ENCODE results near the gene BNC2.
"Not testable (repeated sequence)": the region's sequence is repeated elsewhere in the genome, so short reads cannot be mapped to it uniquely, and the experiment has no call there.

BNC2 gene

DNA sequence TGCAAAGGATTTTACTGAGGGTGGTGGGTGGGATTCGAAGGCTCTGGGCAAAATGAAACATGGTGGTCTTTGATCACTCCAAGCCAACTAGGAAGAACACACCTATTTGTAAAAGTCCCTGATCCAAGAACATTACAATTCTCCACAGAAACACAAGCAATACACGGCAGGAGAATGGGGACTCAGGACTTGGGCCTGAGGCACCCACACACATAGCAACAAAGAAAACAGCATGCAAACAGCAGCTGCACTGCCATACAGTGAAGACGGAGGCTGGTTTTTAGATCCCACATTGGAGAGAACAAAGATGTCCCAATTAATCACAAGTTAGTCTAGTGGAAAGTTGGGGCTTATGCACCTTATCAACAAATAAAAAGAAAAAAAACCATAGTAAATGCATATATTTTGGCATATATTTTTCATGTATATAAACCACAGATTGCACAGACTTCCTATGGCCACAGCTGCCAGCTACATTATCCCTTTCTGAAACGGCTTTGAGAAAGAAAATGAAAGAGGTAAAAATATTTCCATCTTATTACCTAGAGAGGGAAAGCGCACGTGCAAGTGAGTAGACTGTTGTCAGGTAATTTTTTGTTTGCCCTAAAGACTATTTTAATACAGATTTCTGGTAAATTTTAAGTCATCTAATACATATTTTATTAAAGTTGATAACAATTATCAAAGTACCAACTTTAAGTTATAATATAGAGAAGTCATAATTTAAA is 410.9 kb downstream of the BNC2 start:
- DNase-seq (ENCODE audit: low read depth in 2 of 2, low spot score in 1 of 2): no peak

GRCh38 chr9:16458696-16459420 is 411.6 kb downstream of the BNC2 start:
- DNase-seq (ENCODE audit: low read depth in 2 of 2, low spot score in 1 of 2): no peak

DNA sequence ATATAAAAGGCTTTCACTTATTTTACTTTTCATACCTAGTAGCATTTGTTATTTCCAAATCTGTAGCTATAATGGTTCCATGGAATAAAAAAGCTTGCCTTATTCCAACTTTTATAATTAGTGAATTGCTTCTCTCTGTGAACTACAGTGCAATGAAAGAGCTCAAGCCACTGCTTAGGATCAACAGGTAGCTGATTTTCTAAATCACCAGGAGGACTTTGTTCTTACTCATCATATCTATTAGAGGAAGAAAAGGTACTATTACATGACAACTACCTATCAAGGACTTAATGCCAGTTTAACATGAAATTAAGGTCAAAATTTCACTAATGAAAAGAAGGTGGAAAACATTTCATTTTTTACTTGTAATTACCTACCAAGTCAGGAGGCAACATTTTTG is 414.6 kb downstream of the BNC2 start:
- no peak for DNase-seq (ENCODE audit: low read depth in 2 of 2, low spot score in 1 of 2)

DNA sequence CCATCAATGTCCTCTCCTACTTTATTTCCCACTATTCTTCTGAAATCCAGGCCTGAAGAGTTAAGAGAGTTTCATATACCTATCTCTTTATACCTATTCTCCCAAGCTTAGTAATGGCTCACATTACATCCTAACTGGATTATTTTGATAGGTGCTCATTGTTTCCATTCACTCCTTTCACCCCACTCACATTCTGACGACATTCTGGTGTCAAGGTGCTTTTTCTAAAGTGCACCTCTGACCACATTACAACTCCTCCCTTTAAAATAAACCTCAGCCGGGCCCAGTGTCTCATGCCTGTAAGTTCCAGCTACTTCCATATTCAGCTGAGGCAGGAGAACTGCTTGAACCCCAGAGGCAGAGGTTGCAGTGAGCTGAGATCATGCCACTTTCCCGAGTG is 417.1 kb downstream of the BNC2 start:
- no peak for DNase-seq (ENCODE audit: low read depth in 2 of 2, low spot score in 1 of 2)

DNA sequence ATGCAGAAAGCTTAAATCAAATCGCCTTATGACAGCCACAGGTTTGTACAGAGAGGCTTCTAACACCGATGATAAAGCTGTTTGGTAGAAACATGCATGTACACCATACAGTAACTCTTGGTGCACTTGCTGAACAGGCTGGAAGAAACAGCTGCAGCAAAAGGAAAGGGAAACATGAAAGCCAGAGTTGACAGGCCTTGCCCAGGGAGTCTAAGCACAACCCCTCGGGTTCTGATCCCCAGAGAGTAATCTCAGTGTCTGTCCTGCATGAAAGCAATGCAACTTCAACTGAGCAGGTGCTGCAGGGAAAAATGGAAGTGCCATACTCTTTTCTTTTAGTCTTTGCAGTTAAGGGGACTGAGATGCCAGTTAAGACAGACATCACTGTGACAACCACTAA is 419.9 kb downstream of the BNC2 start:
- DNase-seq (ENCODE audit: low read depth in 2 of 2, low spot score in 1 of 2): no peak

- DNase-seq (ENCODE audit: low read depth in 2 of 2, low spot score in 1 of 2): no peak
Observed at GRCh38 chr9:16450043-16450442, 420.4 kb downstream of the BNC2 start.

- DNase-seq (ENCODE audit: low read depth in 2 of 2, low spot score in 1 of 2): no peak
Observed at GRCh38 chr9:16449076-16449730, 421.3 kb downstream of the BNC2 start.

GRCh38 chr9:16447946-16448345 is 422.5 kb downstream of the BNC2 start:
- no peak for DNase-seq (ENCODE audit: low read depth in 2 of 2, low spot score in 1 of 2)

- no peak for DNase-seq (ENCODE audit: low read depth in 2 of 2, low spot score in 1 of 2)
Observed at GRCh38 chr9:16446636-16447035, 423.8 kb downstream of the BNC2 start.

DNA sequence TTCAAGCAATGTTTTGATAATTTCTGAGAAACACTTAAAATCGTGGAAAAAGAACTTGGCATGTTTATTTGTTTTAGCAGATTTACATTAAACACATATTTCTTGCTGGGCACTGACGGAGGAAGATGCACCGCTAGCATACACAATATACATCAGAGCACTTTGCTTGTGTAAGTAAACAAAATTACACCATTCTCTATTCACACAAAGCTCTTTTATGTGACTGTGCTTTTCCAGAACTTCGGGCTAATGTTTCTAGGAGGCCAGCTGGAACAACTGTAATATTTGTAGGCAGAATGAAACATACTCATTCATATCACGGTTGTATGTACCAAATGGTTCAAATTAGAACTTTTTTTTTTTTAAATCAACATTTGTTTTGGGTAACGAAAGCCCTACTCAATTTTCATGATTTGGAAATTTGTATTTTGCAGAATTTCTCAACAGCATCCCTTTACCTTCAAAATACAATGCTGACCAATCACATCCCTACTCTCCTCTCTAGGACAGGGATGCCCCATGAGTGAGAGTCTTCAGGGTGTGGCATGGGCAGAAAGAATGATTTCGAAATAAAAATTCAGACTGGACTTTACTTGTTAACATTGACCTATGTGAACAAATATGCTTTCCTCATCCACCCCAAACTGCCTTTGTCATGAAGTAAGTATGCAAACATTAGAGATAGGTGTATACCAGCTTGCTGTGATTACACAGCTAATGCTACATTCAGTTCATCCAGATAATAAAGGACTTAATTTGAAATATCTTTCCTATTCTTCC is 425.1 kb downstream of the BNC2 start:
- no peak for DNase-seq (ENCODE audit: low read depth in 2 of 2, low spot score in 1 of 2)

- no peak for DNase-seq (ENCODE audit: low read depth in 2 of 2, low spot score in 1 of 2)
Observed at GRCh38 chr9:16442622-16443021, 427.8 kb downstream of the BNC2 start.

- DNase-seq (ENCODE audit: low read depth in 2 of 2, low spot score in 1 of 2): no peak
Observed at GRCh38 chr9:16441791-16442190, 428.7 kb downstream of the BNC2 start.

- DNase-seq (ENCODE audit: low read depth in 2 of 2, low spot score in 1 of 2): not testable (repeated sequence)
Observed at GRCh38 chr9:16438831-16439230, 431.6 kb downstream of the BNC2 start.

DNA sequence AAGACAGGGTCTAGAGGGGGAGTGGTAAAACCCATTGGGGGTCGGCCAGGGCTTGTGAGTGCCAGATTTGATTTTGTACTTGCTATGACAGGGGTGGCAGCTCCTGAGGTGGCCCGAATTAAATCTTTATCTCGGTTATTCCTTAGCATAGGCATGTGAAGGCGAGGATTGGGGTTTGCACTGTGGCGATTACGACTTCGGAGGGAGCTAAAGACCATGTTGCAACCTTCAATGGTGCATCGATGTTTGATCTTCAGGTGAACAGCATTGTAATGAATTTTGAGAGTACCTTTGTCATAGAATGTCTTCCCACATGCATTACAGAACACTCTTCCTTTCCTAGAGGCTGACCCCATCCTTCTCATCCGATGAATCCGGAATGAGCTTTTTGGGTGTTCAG is 433.9 kb downstream of the BNC2 start:
- no peak for DNase-seq (ENCODE audit: low read depth in 2 of 2, low spot score in 1 of 2)

GRCh38 chr9:16434526-16434925 is 435.9 kb downstream of the BNC2 start:
- DNase-seq (ENCODE audit: low read depth in 2 of 2, low spot score in 1 of 2): no peak

DNA sequence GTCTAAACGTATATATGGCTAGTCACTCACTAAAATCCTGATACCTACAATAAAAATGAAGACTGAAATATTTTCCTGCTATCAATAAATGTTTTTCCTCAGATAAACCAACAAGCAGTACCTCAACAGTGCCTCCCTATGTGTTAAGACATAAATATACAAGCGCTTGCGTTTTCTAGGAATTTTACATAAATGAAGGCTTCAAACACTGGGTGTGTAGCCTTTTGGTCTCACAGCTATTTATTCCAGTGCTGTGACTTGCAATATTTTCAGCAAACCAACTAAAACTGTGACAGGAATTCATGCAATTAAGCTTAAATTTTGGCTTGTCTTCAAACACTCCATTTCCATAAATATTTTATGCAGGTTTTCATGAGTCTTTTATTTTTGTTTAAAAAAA is 437.0 kb downstream of the BNC2 start:
- DNase-seq (ENCODE audit: low read depth in 2 of 2, low spot score in 1 of 2): no peak

GRCh38 chr9:16431666-16432392 is 438.6 kb downstream of the BNC2 start:
- DNase-seq (ENCODE audit: low read depth in 2 of 2, low spot score in 1 of 2): no peak

GRCh38 chr9:16429671-16430070 is 440.8 kb downstream of the BNC2 start:
- no peak for DNase-seq (ENCODE audit: low read depth in 2 of 2, low spot score in 1 of 2)

DNA sequence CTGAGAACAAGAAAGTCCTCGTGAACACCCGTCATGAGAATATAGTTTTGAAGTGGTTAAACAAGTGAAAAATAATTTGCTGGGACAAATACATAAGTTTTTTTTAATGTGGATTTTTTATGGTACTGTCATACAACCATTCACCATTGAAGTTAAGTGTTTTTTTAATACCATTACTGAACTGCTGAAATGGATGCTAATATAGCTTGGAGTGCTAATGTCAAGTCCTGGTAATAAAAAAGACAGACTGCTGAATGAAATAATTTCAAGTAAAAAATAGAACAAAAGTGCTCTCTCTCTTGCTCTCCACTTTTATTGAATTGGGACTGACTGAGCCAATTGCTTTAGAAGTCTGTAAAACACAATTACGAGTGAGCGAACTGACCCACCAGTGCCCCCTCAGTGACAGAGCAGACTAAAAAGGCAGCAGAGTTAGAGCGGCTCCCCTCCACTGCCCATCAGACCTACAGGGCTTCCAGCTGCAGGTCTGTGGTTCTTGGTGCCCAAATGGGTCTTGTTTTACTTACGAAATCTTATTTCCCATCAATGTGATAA is 442.5 kb downstream of the BNC2 start:
- DNase-seq (ENCODE audit: low read depth in 2 of 2, low spot score in 1 of 2): no peak

DNA sequence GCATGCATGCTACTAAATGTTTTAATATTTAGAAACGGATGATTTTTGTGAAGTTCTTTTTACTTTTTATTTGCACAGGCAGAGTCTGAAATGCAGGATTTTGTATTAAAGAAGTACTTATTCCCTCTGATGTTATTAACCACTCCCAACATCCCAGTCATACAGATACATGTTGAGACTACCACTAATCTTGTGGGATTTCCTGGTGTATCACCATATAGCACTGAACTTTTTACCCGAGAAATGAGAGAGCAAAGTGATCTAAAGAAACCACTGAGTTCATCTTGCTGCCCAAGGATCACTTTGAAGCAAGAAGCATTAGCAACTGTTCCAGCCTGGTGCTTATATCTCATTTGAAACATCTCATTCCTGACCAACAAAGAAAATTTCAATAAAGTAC is 443.8 kb downstream of the BNC2 start:
- DNase-seq (ENCODE audit: low read depth in 2 of 2, low spot score in 1 of 2): no peak

All from stimulated activated CD8-positive, alpha-beta memory T cell treated with anti-CD3 and anti-CD28 coated beads, Interleukin-4, amount 100 ng/mL, for 1 hour (primary cell).